Measurements from ENCODE around the gene ALKBH5.

GRCh38 chr17:18190628-18191235 lies 7.1 kb downstream of the ALKBH5 start:
- TF ChIP-seq CTCF (IDR thresholded peaks at IDR 0.05; ENCODE audit: poor library complexity) (no peak), EZH2phosphoT487 (IDR thresholded peaks at IDR 0.05; ENCODE audit: low read depth, severe bottlenecking, unreplicated experiment) (no peak)
